HEK293 (cell line): ENCODE results near the gene SETD3.
A peak's percentile ranks its signal among the peaks of the same experiment; 100 is the strongest.

Experiments
- CTCF ChIA-PET: fragments of 350-600 bp; formaldehyde crosslinking; extraction: SDS; loops from one replicate; lab custom pipeline; 2021; ENCODE audit warnings: antibody characterized with exemption; lab: Yijun Ruan, JAX
- POLR2A ChIA-PET: fragments of 300-600 bp; formaldehyde crosslinking; extraction: SDS; loops from one replicate; lab custom pipeline; 2020; ENCODE audit warnings: antibody characterized with exemption, inconsistent platforms; lab: Yijun Ruan, JAX
- H3K27ac ChIP-seq: fragments of 200-500 bp; sonication (Bioruptor generic); 2 replicates; pipeline ENCODE4 v1.5.1; 2014; ENCODE audit warnings: low read depth, low read length, control low read depth, inconsistent platforms; ENCODE audit errors: extremely low read depth
- H3K36me3 ChIP-seq, 2 experiments: fragments of 200-500 bp in 1 of 2; sonication (Bioruptor generic) in 1 of 2; 1 replicate in 1 of 2; 2 replicates in 1 of 2; pipeline ENCODE4 v1.5.1; 2014 to 2017; ENCODE audit warnings: inconsistent platforms in 2 of 2, low read length in 2 of 2; ENCODE audit not compliant: control insufficient read depth in 2 of 2, insufficient read depth in 1 of 2
- H3K4me1 ChIP-seq: fragments of 200-500 bp; sonication (Bioruptor generic); 2 replicates; pipeline ENCODE4 v1.5.1; 2014; ENCODE audit warnings: mild to moderate bottlenecking, low read length, inconsistent platforms; ENCODE audit not compliant: control insufficient read depth, insufficient read depth
- H3K4me3 ChIP-seq: 2 replicates; pipeline ENCODE4 v1.5.1; 2011; ENCODE audit warnings: low read depth, mild to moderate bottlenecking, control low read depth, low read length, moderate library complexity
- H3K9me3 ChIP-seq: fragments of 200-500 bp; sonication (Bioruptor generic); 2 replicates; pipeline ENCODE4 v1.5.1; 2014; ENCODE audit warnings: low read depth, low read length, inconsistent platforms; ENCODE audit not compliant: control insufficient read depth, insufficient read depth
- KLF9 ChIP-seq: fragments of 450-650 bp; formaldehyde crosslinking; IDR thresholded peaks from 2 replicates; pipeline ENCODE4 v1.5.1; 2016; ENCODE audit warnings: missing biosample characterization, missing genetic modification characterization, low read depth
- MYNN ChIP-seq: fragments of 450-650 bp; formaldehyde crosslinking; IDR thresholded peaks from 2 replicates; pipeline ENCODE4 v1.5.1; 2016; ENCODE audit warnings: missing biosample characterization, missing genetic modification characterization, borderline replicate concordance
- PRDM2 ChIP-seq: fragments of 450-650 bp; formaldehyde crosslinking; IDR thresholded peaks from 2 replicates; pipeline ENCODE4 v1.5.1; 2016; ENCODE audit warnings: missing biosample characterization, missing genetic modification characterization, borderline replicate concordance
- YY2 ChIP-seq: fragments of 450-650 bp; formaldehyde crosslinking; IDR thresholded peaks from 2 replicates; pipeline ENCODE4 v1.5.1; 2016; ENCODE audit warnings: missing biosample characterization, missing genetic modification characterization
- ZBTB17 ChIP-seq: fragments of 450-650 bp; formaldehyde crosslinking; IDR thresholded peaks from 2 replicates; pipeline ENCODE4 v1.5.1; 2016; ENCODE audit warnings: missing biosample characterization, missing genetic modification characterization
- ZBTB21 ChIP-seq: fragments of 450-650 bp; formaldehyde crosslinking; IDR thresholded peaks from 2 replicates; pipeline ENCODE4 v1.5.1; 2017; ENCODE audit warnings: missing biosample characterization, missing genetic modification characterization
- ZBTB6 ChIP-seq: fragments of 450-650 bp; formaldehyde crosslinking; IDR thresholded peaks from 2 replicates; pipeline ENCODE4 v1.5.1; 2017; ENCODE audit warnings: missing biosample characterization, missing genetic modification characterization
- ZFP3 ChIP-seq: fragments of 450-650 bp; formaldehyde crosslinking; IDR thresholded peaks from 2 replicates; pipeline ENCODE4 v1.5.1; 2016; ENCODE audit warnings: low read depth, missing biosample characterization, missing genetic modification characterization
- ZNF112 ChIP-seq: fragments of 450-650 bp; formaldehyde crosslinking; IDR thresholded peaks from 2 replicates; pipeline ENCODE4 v1.5.0; 2017; ENCODE audit warnings: missing biosample characterization, missing genetic modification characterization
- ZNF132 ChIP-seq: fragments of 450-650 bp; formaldehyde crosslinking; IDR thresholded peaks from 2 replicates; pipeline ENCODE4 v1.5.1; 2017; ENCODE audit warnings: missing biosample characterization, missing genetic modification characterization, borderline replicate concordance
- ZNF138 ChIP-seq: fragments of 450-650 bp; formaldehyde crosslinking; IDR thresholded peaks from 2 replicates; pipeline ENCODE4 v1.5.1; 2016; ENCODE audit warnings: missing biosample characterization, missing genetic modification characterization, borderline replicate concordance
- ZNF266 ChIP-seq: fragments of 450-650 bp; formaldehyde crosslinking; IDR thresholded peaks from 2 replicates; pipeline ENCODE4 v1.5.1; 2016; ENCODE audit warnings: missing biosample characterization, missing genetic modification characterization, low read depth
- ZNF311 ChIP-seq: fragments of 450-650 bp; formaldehyde crosslinking; IDR thresholded peaks from 2 replicates; pipeline ENCODE4 v1.5.1; 2017; ENCODE audit warnings: missing biosample characterization, missing genetic modification characterization, borderline replicate concordance
- ZNF324 ChIP-seq: fragments of 450-650 bp; formaldehyde crosslinking; IDR thresholded peaks from 2 replicates; pipeline ENCODE4 v1.5.1; 2016; ENCODE audit warnings: missing biosample characterization, missing genetic modification characterization
- ZNF394 ChIP-seq: fragments of 450-650 bp; formaldehyde crosslinking; IDR thresholded peaks from 2 replicates; pipeline ENCODE4 v1.5.1; 2016; ENCODE audit warnings: missing biosample characterization, missing genetic modification characterization, mild to moderate bottlenecking, moderate library complexity, borderline replicate concordance
- ZNF664 ChIP-seq: fragments of 450-650 bp; formaldehyde crosslinking; IDR thresholded peaks from 2 replicates; pipeline ENCODE4 v1.5.1; 2016; ENCODE audit warnings: missing biosample characterization, missing genetic modification characterization
- ZNF843 ChIP-seq: fragments of 450-650 bp; formaldehyde crosslinking; IDR thresholded peaks from 2 replicates; pipeline ENCODE4 v1.5.1; 2016; ENCODE audit warnings: missing biosample characterization, missing genetic modification characterization
- TF ChIP-seq, protein P1 (sequence below): fragments of 450-650 bp; formaldehyde crosslinking; IDR thresholded peaks from 2 replicates; pipeline ENCODE4 v1.5.1; 2017; ENCODE audit warnings: missing biosample characterization, missing genetic modification characterization
- TF ChIP-seq, protein P2 (sequence below): fragments of 450-650 bp; formaldehyde crosslinking; IDR thresholded peaks from 2 replicates; pipeline ENCODE4 v1.5.1; 2016; ENCODE audit warnings: missing biosample characterization, missing genetic modification characterization

The SETD3 gene

DNA sequence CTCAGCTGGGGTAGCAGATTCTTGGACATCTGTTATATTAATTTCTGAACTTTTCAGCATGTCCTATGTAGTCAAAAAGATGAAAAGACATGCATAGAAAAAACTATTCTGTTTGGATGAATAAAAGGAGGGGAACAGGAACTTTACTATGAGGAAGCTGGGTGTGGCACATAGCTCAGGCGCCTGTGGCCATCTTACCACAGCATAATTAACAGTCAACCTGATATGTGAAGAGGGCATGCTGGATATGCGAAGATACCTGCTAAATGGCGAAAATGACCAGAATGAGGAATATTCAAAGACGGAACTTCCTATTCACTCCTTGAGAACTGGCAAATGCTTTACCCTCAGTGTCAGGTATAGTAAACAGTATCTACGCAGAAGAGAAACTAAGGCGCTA, 18.4 kb downstream of the SETD3 start (continued):
- TF ChIP-seq, protein P1, sequence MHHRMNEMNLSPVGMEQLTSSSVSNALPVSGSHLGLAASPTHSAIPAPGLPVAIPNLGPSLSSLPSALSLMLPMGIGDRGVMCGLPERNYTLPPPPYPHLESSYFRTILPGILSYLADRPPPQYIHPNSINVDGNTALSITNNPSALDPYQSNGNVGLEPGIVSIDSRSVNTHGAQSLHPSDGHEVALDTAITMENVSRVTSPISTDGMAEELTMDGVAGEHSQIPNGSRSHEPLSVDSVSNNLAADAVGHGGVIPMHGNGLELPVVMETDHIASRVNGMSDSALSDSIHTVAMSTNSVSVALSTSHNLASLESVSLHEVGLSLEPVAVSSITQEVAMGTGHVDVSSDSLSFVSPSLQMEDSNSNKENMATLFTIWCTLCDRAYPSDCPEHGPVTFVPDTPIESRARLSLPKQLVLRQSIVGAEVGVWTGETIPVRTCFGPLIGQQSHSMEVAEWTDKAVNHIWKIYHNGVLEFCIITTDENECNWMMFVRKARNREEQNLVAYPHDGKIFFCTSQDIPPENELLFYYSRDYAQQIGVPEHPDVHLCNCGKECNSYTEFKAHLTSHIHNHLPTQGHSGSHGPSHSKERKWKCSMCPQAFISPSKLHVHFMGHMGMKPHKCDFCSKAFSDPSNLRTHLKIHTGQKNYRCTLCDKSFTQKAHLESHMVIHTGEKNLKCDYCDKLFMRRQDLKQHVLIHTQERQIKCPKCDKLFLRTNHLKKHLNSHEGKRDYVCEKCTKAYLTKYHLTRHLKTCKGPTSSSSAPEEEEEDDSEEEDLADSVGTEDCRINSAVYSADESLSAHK (tag by site-specific recombination), result no peak
- TF ChIP-seq ZNF311 (tag by site-specific recombination) (no peak), ZBTB6 (tag by site-specific recombination) (no peak), YY2 (no peak), ZNF843 (no peak), ZNF394 (tag by site-specific recombination) (no peak), ZFP3 (tag by site-specific recombination) (no peak), KLF9 (no peak), ZBTB17 (tag by site-specific recombination) (no peak), ZBTB21 (tag by site-specific recombination) (no peak), ZNF132 (tag by site-specific recombination) (no peak), ZNF138 (tag by site-specific recombination) (no peak), MYNN (tag by site-specific recombination) (no peak)

DNA sequence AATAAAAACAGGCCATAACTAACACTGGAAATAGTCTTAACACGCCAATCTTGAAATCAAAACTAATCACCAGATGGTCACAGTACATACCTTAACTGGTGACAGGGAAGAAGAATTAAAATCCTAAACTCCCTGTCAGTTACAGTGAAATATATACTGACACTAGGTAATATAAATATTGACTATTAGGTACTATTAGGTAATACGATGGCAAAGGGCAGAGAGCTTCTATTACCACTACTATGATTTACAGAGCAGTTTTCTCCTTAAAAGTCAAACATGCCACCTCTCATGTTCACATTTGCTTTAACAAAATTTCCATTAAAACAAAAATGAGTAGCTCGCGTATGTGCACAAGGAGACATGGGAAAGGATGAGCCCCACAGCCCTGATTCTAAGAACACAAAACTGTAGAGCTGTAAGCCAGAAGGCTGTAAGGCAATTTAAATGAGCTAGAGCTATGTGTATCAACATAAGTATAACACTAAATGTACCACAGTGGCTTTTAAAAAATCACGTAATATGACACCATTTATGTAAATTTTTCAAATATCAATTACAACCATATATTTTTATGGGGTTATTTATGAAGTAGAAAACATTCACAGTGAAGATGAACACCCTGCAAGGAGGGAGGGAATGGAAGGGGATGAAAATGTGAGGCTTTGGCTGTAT, 19.1 kb downstream of the SETD3 start:
- no peaks in the 10 kb centered on the region for H3K4me1 ChIP-seq
- ChIA-PET CTCF (interaction anchor here (0.6 to 1.7 kb wide), 7 partner anchors 13 to 72 kb away, joined by 3 to 6 read pairs (median 3); no protein-coding TSS in a partner anchor), POLR2A (no interaction called here)
- H3K36me3 ChIP-seq, result peaks cover 7 to 48% of the 10 kb centered on the region in 2 experiments
- TF ChIP-seq ZNF112 (tag by site-specific recombination) (no peak), ZNF664 (tag by site-specific recombination) (peak; percentile 81; the same call in 1 of the 2 replicates), PRDM2 (no peak), ZNF266 (tag by site-specific recombination) (no peak), MYNN (tag by site-specific recombination) (no peak), ZNF324 (tag by site-specific recombination) (no peak)
- TF ChIP-seq, protein P2, sequence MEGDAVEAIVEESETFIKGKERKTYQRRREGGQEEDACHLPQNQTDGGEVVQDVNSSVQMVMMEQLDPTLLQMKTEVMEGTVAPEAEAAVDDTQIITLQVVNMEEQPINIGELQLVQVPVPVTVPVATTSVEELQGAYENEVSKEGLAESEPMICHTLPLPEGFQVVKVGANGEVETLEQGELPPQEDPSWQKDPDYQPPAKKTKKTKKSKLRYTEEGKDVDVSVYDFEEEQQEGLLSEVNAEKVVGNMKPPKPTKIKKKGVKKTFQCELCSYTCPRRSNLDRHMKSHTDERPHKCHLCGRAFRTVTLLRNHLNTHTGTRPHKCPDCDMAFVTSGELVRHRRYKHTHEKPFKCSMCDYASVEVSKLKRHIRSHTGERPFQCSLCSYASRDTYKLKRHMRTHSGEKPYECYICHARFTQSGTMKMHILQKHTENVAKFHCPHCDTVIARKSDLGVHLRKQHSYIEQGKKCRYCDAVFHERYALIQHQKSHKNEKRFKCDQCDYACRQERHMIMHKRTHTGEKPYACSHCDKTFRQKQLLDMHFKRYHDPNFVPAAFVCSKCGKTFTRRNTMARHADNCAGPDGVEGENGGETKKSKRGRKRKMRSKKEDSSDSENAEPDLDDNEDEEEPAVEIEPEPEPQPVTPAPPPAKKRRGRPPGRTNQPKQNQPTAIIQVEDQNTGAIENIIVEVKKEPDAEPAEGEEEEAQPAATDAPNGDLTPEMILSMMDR (tag by site-specific recombination), result no peak
- H3K9me3 ChIP-seq, result no peaks in the 10 kb centered on the region
- H3K4me3 ChIP-seq, result no peak overlapping the region
- no peak overlapping the region for H3K27ac ChIP-seq
